Mesothelial cell of epicardium (in vitro differentiated cells): ENCODE measurements around the gene IL15RA. TPM values are rescaled to one million over a fixed set of nuclear protein-coding genes. Genes with fewer than 3 reads are reported as not detected.

ENCODE experiments used
- DNase-seq, 2 experiments: peaks; one replicate each; pipeline ENCODE4 v3.0.0; 2021; ENCODE audit warnings: low spot score in 2 of 2; ENCODE audit not compliant: unreplicated experiment in 2 of 2
- H3K27ac Mint-ChIP-seq: 2 replicates; pipeline ENCODE4 v1.8.0; 2021; ENCODE audit warnings: mixed read lengths
- H3K27me3 Mint-ChIP-seq: 2 replicates; pipeline ENCODE4 v1.8.0; 2021; ENCODE audit warnings: low read depth, mixed read lengths
- H3K36me3 Mint-ChIP-seq: 2 replicates; pipeline ENCODE4 v1.8.0; 2021; ENCODE audit warnings: mixed read lengths
- H3K4me1 Mint-ChIP-seq: 2 replicates; pipeline ENCODE4 v1.8.0; 2021; ENCODE audit warnings: mixed read lengths
- H3K4me3 Mint-ChIP-seq: 2 replicates; pipeline ENCODE4 v1.8.0; 2021; ENCODE audit warnings: mild to moderate bottlenecking, moderate library complexity, mixed read lengths
- H3K9me3 Mint-ChIP-seq: 2 replicates; pipeline ENCODE4 v1.8.0; 2021; ENCODE audit warnings: mixed read lengths
- CTCF ChIP-seq: fragments of 200-600 bp; sonication (generic); IDR thresholded peaks from one replicate; pipeline ENCODE4 v1.5.0; 2021; ENCODE audit warnings: antibody characterized with exemption; ENCODE audit not compliant: unreplicated experiment
- total RNA-seq: library from RNA; stranded (reverse); gene quantifications from 3 replicates; pipeline ENCODE4 v1.2.1, GENCODE V29; 2021

Gene IL15RA
- total RNA-seq, 1 donor from 2014 or later = not detected

- Mint-ChIP-seq H3K27ac (no peak overlapping the region), H3K4me1 (no peaks in the 10 kb centered on the region), H3K4me3 (no peak overlapping the region), H3K36me3 (peaks cover 52% of the 10 kb centered on the region), H3K27me3 (no peaks in the 10 kb centered on the region), H3K9me3 (no peaks in the 10 kb centered on the region)
- no peak for TF ChIP-seq CTCF
- no peak for DNase-seq
These were observed 55.6 kb downstream of the IL15RA start for GRCh38 chr10:5921746-5922145.

GRCh38 chr10:5919568-5919967 is 57.8 kb downstream of the IL15RA start:
- no peak for DNase-seq
- Mint-ChIP-seq H3K36me3 (peaks cover 56% of the 10 kb centered on the region), H3K4me1 (no peaks in the 10 kb centered on the region), H3K27me3 (no peaks in the 10 kb centered on the region), H3K4me3 (no peak overlapping the region), H3K27ac (no peak overlapping the region), H3K9me3 (no peaks in the 10 kb centered on the region)
- TF ChIP-seq CTCF = no peak

GRCh38 chr10:5918763-5919162 is 58.6 kb downstream of the IL15RA start:
- Mint-ChIP-seq H3K36me3 (peaks cover 57% of the 10 kb centered on the region), H3K4me3 (no peak overlapping the region), H3K9me3 (no peaks in the 10 kb centered on the region), H3K27ac (no peak overlapping the region), H3K27me3 (no peaks in the 10 kb centered on the region), H3K4me1 (no peaks in the 10 kb centered on the region)
- DNase-seq = no peak
- no peak for TF ChIP-seq CTCF

GRCh38 chr10:5917305-5917704 is 60.0 kb downstream of the IL15RA start:
- Mint-ChIP-seq H3K27me3 (no peaks in the 10 kb centered on the region), H3K36me3 (peaks cover 62% of the 10 kb centered on the region), H3K9me3 (no peaks in the 10 kb centered on the region), H3K27ac (no peak overlapping the region), H3K4me1 (no peaks in the 10 kb centered on the region), H3K4me3 (no peak overlapping the region)
- TF ChIP-seq CTCF = no peak
- DNase-seq = no peak

GRCh38 chr10:5915451-5915850 is 61.9 kb downstream of the IL15RA start:
- Mint-ChIP-seq H3K27ac (no peak overlapping the region), H3K27me3 (no peaks in the 10 kb centered on the region), H3K9me3 (no peaks in the 10 kb centered on the region), H3K4me1 (no peaks in the 10 kb centered on the region), H3K4me3 (no peak overlapping the region), H3K36me3 (peaks cover 61% of the 10 kb centered on the region)
- no peak for TF ChIP-seq CTCF
- no peak for DNase-seq

- DNase-seq = no peak
- no peaks in the 10 kb centered on the region for H3K9me3 Mint-ChIP-seq
- no peak overlapping the region for H3K27ac Mint-ChIP-seq
- H3K4me3 Mint-ChIP-seq = no peak overlapping the region
- peaks cover 1% of the 10 kb centered on the region for H3K4me1 Mint-ChIP-seq
- no peaks in the 10 kb centered on the region for H3K27me3 Mint-ChIP-seq
- no peak for TF ChIP-seq CTCF
- peaks cover 66% of the 10 kb centered on the region for H3K36me3 Mint-ChIP-seq
These were observed 63.6 kb downstream of the IL15RA start for GRCh38 chr10:5913736-5914135.
